Caco-2 (cell line): Measurements from ENCODE around the gene SLC25A33. TPM values are rescaled to one million over a fixed set of nuclear protein-coding genes. Genes with fewer than 3 reads are reported as not detected.
A peak's percentile ranks its signal among the peaks of the same experiment; 100 is the strongest.

Experiments used
- Bru-seq: library from RNA; stranded (reverse); fragments of 400-500 nt; gene quantifications from one replicate; lab custom pipeline; 2021; lab: Mats Ljungman, UMichigan
- BruChase-seq, 2 experiments: library from RNA; stranded (reverse); fragments of 400-500 nt; gene quantifications; one replicate each; lab custom pipeline; 2021; lab: Mats Ljungman, UMichigan
- BruUV-seq: library from RNA; stranded (reverse); fragments of 400-500 nt; replicated peaks from 2 replicates; lab custom pipeline; 2021; lab: Mats Ljungman, UMichigan
- CTCF ChIA-PET: fragments of 300-600 bp; sonication (Branson Sonifier 250); formaldehyde crosslinking; loops from one replicate; lab custom pipeline; 2022; ENCODE audit warnings: antibody characterized with exemption; lab: Charles Lee
- POLR2A ChIA-PET: fragments of 300-600 bp; sonication (Branson Sonifier 250); formaldehyde crosslinking; loops from one replicate; lab custom pipeline; 2022; ENCODE audit warnings: antibody characterized with exemption; lab: Charles Lee
- DNase-seq, 2 experiments: peaks; one replicate each; pipeline versions ENCODE4 v3.0.0 to v3.0.0-alpha.2; 2020 to 2022
- H3K27me3 ChIP-seq: replicated peaks from 2 replicates; pipeline ENCODE4 v1.6.0; 2011; ENCODE audit warnings: low read length; ENCODE audit not compliant: control insufficient read depth, insufficient read depth
- H3K36me3 ChIP-seq: 2 replicates; pipeline ENCODE4 v1.5.1; 2011; ENCODE audit warnings: low read length; ENCODE audit not compliant: control insufficient read depth, insufficient read depth
- H3K4me1 ChIP-seq: fragments of 250-450 bp; sonication (Bioruptor Pico); 2 replicates; pipeline ENCODE4 v1.5.1; 2020; ENCODE audit warnings: mild to moderate bottlenecking
- H3K4me3 ChIP-seq: 2 replicates; pipeline ENCODE4 v1.5.1; 2011; ENCODE audit warnings: low read depth, mild to moderate bottlenecking, control low read depth, low read length
- H3K9me3 ChIP-seq: fragments of 250-450 bp; sonication (Bioruptor Pico); 2 replicates; pipeline ENCODE4 v1.5.1; 2020; ENCODE audit warnings: mild to moderate bottlenecking, moderate library complexity
- H3K27ac Mint-ChIP-seq: one replicate; pipeline ENCODE4 v1.8.0; 2022; ENCODE audit warnings: mixed read lengths; ENCODE audit not compliant: unreplicated experiment
- H3K27me3 Mint-ChIP-seq: one replicate; pipeline ENCODE4 v1.8.0; 2022; ENCODE audit warnings: mixed read lengths; ENCODE audit not compliant: insufficient read depth, unreplicated experiment
- H3K36me3 Mint-ChIP-seq: one replicate; pipeline ENCODE4 v1.8.0; 2022; ENCODE audit warnings: mild to moderate bottlenecking, mixed read lengths; ENCODE audit not compliant: insufficient read depth, unreplicated experiment
- H3K4me1 Mint-ChIP-seq: one replicate; pipeline ENCODE4 v1.8.0; 2022; ENCODE audit warnings: low read depth, mixed read lengths; ENCODE audit not compliant: unreplicated experiment
- H3K4me3 Mint-ChIP-seq: one replicate; pipeline ENCODE4 v1.8.0; 2022; ENCODE audit warnings: mild to moderate bottlenecking, moderate library complexity, mixed read lengths; ENCODE audit not compliant: unreplicated experiment
- H3K9me3 Mint-ChIP-seq: one replicate; pipeline ENCODE4 v1.8.0; 2022; ENCODE audit warnings: mixed read lengths; ENCODE audit not compliant: unreplicated experiment
- CTCF ChIP-seq, 2 experiments: fragments of 200-600 bp in 1 of 2; IDR thresholded peaks; 1 replicate in 1 of 2; 2 replicates in 1 of 2; pipeline versions ENCODE4 v1.5.1 to v1.8.0; 2011 to 2022; ENCODE audit warnings: antibody characterized with exemption in 1 of 2, control low read depth in 1 of 2, inconsistent platforms in 1 of 2, low read depth in 1 of 2, low read length in 1 of 2, mild to moderate bottlenecking in 1 of 2, moderate library complexity in 1 of 2; ENCODE audit not compliant: insufficient read depth in 1 of 2, severe bottlenecking in 1 of 2, unreplicated experiment in 1 of 2
- intact Hi-C: fragments of 100-400 bp; cut with micrococcal nuclease; formaldehyde crosslinking; loops from one replicate; pipeline ENCODE4 v1.10.0; 2022; ENCODE audit not compliant: unreplicated experiment
- long read RNA-seq: library from polyadenylated mRNA; stranded (forward); transcript quantifications from one replicate; pipeline ENCODE4 v2.0.0, GENCODE V29; 2022
- total RNA-seq: library from RNA; stranded (reverse); gene quantifications from 2 replicates; pipeline ENCODE4 v1.2.3, GENCODE V29; 2022

The SLC25A33 gene
- total RNA-seq (9.9 and 11.2 TPM in 2 replicates), Bru-seq, nascent RNA (percentile 78 among the genes with signal in this experiment), BruChase-seq, experiment 1, labeled RNA remaining after a 2-hour chase (percentile 73 among the genes with signal in this experiment), BruChase-seq, experiment 2, labeled RNA remaining after a 6-hour chase (percentile 71 among the genes with signal in this experiment)
- long read RNA-seq, transcript SLC25A33-201 (7 exons, 3,854 nt), result major isoform, 31 of 34 reads
- long read RNA-seq, partial matches to known transcripts, result 0 of 34 reads
- long read RNA-seq, other reads (novel, unspliced or antisense), result 3 of 34 reads

GRCh38 chr1:9539165-9539828 is at the start of gene SLC25A33:
Gene SLC25A33, plus strand, starts transcription at chr1:9539465. Its CDS starts 227 bp downstream, at chr1:9539692.
- BruUV-seq, result no TSS peak
- CTCF ChIA-PET, result interaction anchor here (1.0 kb wide), 1 partner anchor 305 kb away, joined by 3 read pairs; the partner anchor contains the start of gene H6PD
- Mint-ChIP-seq H3K27ac (peak within 1 kb of the TSS; percentile 82), H3K36me3 (peaks cover 13% of the 10 kb centered on the region), H3K27me3 (no peaks in the 10 kb centered on the region), H3K4me1 (peaks cover 12% of the 10 kb centered on the region), H3K4me3 (peak within 1 kb of the TSS; percentile 86), H3K9me3 (no peaks in the 10 kb centered on the region)
- peak; percentile 97 to 98 for DNase-seq
- Histone ChIP-seq H3K4me3 (peak within 1 kb of the TSS; percentile 95), H3K27me3 (no peaks in the 10 kb centered on the region), H3K9me3 (no peaks in the 10 kb centered on the region), H3K36me3 (no peaks in the 10 kb centered on the region), H3K4me1 (peaks cover 18% of the 10 kb centered on the region)
- TF ChIP-seq CTCF (IDR thresholded peaks at IDR 0.05; ENCODE audit: insufficient read depth in 1 of 2, low read depth in 1 of 2, low read length in 1 of 2, severe bottlenecking in 1 of 2, unreplicated experiment in 1 of 2), result no peak
- intact Hi-C loops, result no loop called here
- POLR2A ChIA-PET, result interaction anchor here (0.5 to 1.1 kb wide), 5 partner anchors 14 to 1096 kb away, joined by 3 to 10 read pairs (median 3); partner anchors contain the start of gene TMEM201

GRCh38 chr1:9490605-9491339 is 48.5 kb upstream of the SLC25A33 start:
- Mint-ChIP-seq H3K27ac (no peak overlapping the region), H3K36me3 (no peaks in the 10 kb centered on the region), H3K4me1 (peaks cover 9% of the 10 kb centered on the region), H3K27me3 (no peaks in the 10 kb centered on the region), H3K4me3 (no peak overlapping the region), H3K9me3 (no peaks in the 10 kb centered on the region)
- TF ChIP-seq CTCF (IDR thresholded peaks at IDR 0.05; ENCODE audit: insufficient read depth in 1 of 2, low read depth in 1 of 2, low read length in 1 of 2, severe bottlenecking in 1 of 2, unreplicated experiment in 1 of 2), result peak; percentile 88 to 90
- peak; percentile 85 to 91 for DNase-seq
- Histone ChIP-seq H3K27me3 (no peaks in the 10 kb centered on the region), H3K4me1 (no peaks in the 10 kb centered on the region), H3K36me3 (no peaks in the 10 kb centered on the region), H3K4me3 (no peak overlapping the region), H3K9me3 (no peaks in the 10 kb centered on the region)
- intact Hi-C loops, result loop anchor here (1.0 to 2.0 kb wide), 3 partner anchors 62 to 224 kb away; no protein-coding TSS in a partner anchor
- ChIA-PET POLR2A (no interaction called here), CTCF (interaction anchor here (0.6 to 1.9 kb wide), 4 partner anchors 191 to 224 kb away, joined by 3 to 19 read pairs (median 8); no protein-coding TSS in a partner anchor)
- no TSS peak for BruUV-seq

- BruUV-seq, result no TSS peak
- Histone ChIP-seq H3K4me3 (no peak overlapping the region), H3K4me1 (no peaks in the 10 kb centered on the region), H3K36me3 (no peaks in the 10 kb centered on the region), H3K9me3 (no peaks in the 10 kb centered on the region), H3K27me3 (no peaks in the 10 kb centered on the region)
- Mint-ChIP-seq H3K36me3 (no peaks in the 10 kb centered on the region), H3K9me3 (no peaks in the 10 kb centered on the region), H3K4me3 (no peak overlapping the region), H3K27ac (no peak overlapping the region), H3K27me3 (no peaks in the 10 kb centered on the region), H3K4me1 (peaks cover 9% of the 10 kb centered on the region)
- ChIA-PET POLR2A (no interaction called here), CTCF (interaction anchor here (0.6 kb wide), 1 partner anchor 83 kb away, joined by 3 read pairs; no protein-coding TSS in a partner anchor)
- no peak for TF ChIP-seq CTCF (IDR thresholded peaks at IDR 0.05; ENCODE audit: insufficient read depth in 1 of 2, low read depth in 1 of 2, low read length in 1 of 2, severe bottlenecking in 1 of 2, unreplicated experiment in 1 of 2)
- intact Hi-C loops, result no loop called here
- DNase-seq, result no peak
These were observed 45.9 kb upstream of the SLC25A33 start for GRCh38 chr1:9493326-9493725.
